A549 (cell line): ENCODE data around the gene TPBGL.

Experiments
- CEBPB ChIP-seq, 2 experiments: fragments of >200 bp in 1 of 2; sonication (Bioruptor Twin) in 1 of 2; formaldehyde crosslinking in 1 of 2; IDR thresholded peaks; 2 replicates each; pipeline ENCODE4 v1.6.1; 2012 to 2016
- CHD2 ChIP-seq: fragments of 150-350 bp; IDR thresholded peaks from 2 replicates; pipeline ENCODE4 v1.6.1; 2014; ENCODE audit warnings: low read length; ENCODE audit not compliant: partially characterized antibody
- CTCF ChIP-seq: fragments of >200 bp; sonication (Bioruptor Twin); formaldehyde crosslinking; IDR thresholded peaks from 3 replicates; pipeline ENCODE4 v1.5.1; 2016
- ESRRA ChIP-seq: fragments of 150-350 bp; IDR thresholded peaks from 2 replicates; pipeline ENCODE4 v1.6.1; 2014; ENCODE audit warnings: mild to moderate bottlenecking, low read length, borderline replicate concordance
- HDAC2 ChIP-seq: fragments of 200-600 bp; sonication (generic); IDR thresholded peaks from 2 replicates; pipeline ENCODE4 v1.6.1; 2016
- HMGXB4 ChIP-seq: fragments of 250-450 bp; sonication (Bioruptor Pico); IDR thresholded peaks from 2 replicates; pipeline ENCODE4 v1.5.0; 2021; ENCODE audit warnings: mild to moderate bottlenecking, moderate library complexity, borderline replicate concordance
- MAFK ChIP-seq: fragments of 450-650 bp; IDR thresholded peaks from 2 replicates; pipeline ENCODE4 v1.6.1; 2014; ENCODE audit not compliant: partially characterized antibody
- NR3C1 ChIP-seq: fragments of >200 bp; sonication (Bioruptor Twin); formaldehyde crosslinking; IDR thresholded peaks from 3 replicates; pipeline ENCODE4 v1.6.1; 2017
- PBX3 ChIP-seq: IDR thresholded peaks from 2 replicates; pipeline ENCODE4 v1.6.1; 2012
- POLR2A ChIP-seq: IDR thresholded peaks from 2 replicates; pipeline ENCODE4 v1.6.1; 2012; ENCODE audit warnings: mild to moderate bottlenecking, low read length
- REST ChIP-seq: fragments of 200-600 bp; sonication (generic); IDR thresholded peaks from 2 replicates; pipeline ENCODE4 v1.6.1; 2016; ENCODE audit warnings: antibody characterized with exemption, mild to moderate bottlenecking, moderate library complexity
- RNF2 ChIP-seq: fragments of 200-600 bp; sonication (generic); IDR thresholded peaks from 2 replicates; pipeline ENCODE4 v1.6.1; 2016; ENCODE audit warnings: low read depth, mild to moderate bottlenecking, antibody characterized with exemption, moderate library complexity, borderline replicate concordance
- TP53 ChIP-seq: fragments of 250-450 bp; sonication (Bioruptor Pico); IDR thresholded peaks from 2 replicates; pipeline ENCODE4 v1.5.0; 2021; ENCODE audit warnings: mild to moderate bottlenecking, moderate library complexity
- ZC3H11A ChIP-seq: fragments of 450-650 bp; IDR thresholded peaks from 2 replicates; pipeline ENCODE4 v1.6.1; 2014; ENCODE audit warnings: antibody characterized with exemption, mild to moderate bottlenecking

- TF ChIP-seq CHD2 (no peak), POLR2A (no peak), HDAC2 (no peak), HMGXB4 (CRISPR knock-in tag) (no peak), TP53 (CRISPR knock-in tag) (no peak), ZC3H11A (no peak), NR3C1 (no peak), REST (no peak), MAFK (no peak), CEBPB (IDR thresholded peaks at IDR 0.05) (no peak), PBX3 (no peak), ESRRA (no peak), RNF2 (no peak), CTCF (no peak)
These were observed 20.7 kb upstream of the TPBGL start for GRCh38 chr11:75219869-75220268.
